ENCODE results near the gene ACTA1.

GRCh38 chr1:229425564-229426159 lies 8.2 kb downstream of the ACTA1 start:
- TF ChIP-seq CTCF (IDR thresholded peaks at IDR 0.05) (no peak), POLR2A (IDR thresholded peaks at IDR 0.05) (no peak), POLR2AphosphoS5 (IDR thresholded peaks at IDR 0.05) (no peak)
